HL-60 (cell line): Measurements from ENCODE around the gene MRPS31.
"Not testable (repeated sequence)": the region's sequence is repeated elsewhere in the genome, so short reads cannot be mapped to it uniquely, and the experiment has no call there.

Experiments used
- DNase-seq, 2 experiments: peaks; one replicate each; pipeline ENCODE4 v3.0.0-alpha.2; 2010 to 2020; ENCODE audit warnings: low read depth in 1 of 2, low spot score in 1 of 2
- H3K27ac ChIP-seq: fragments of 250-450 bp; sonication (Bioruptor Pico); replicated peaks from 2 replicates; pipeline ENCODE4 v1.5.1; 2020; ENCODE audit warnings: mild to moderate bottlenecking, moderate library complexity
- H3K27me3 ChIP-seq: fragments of 250-450 bp; sonication (Bioruptor Pico); 2 replicates; pipeline ENCODE4 v1.5.1; 2021; ENCODE audit warnings: mild to moderate bottlenecking, moderate library complexity; ENCODE audit not compliant: insufficient read depth, poor library complexity, severe bottlenecking
- H3K4me3 ChIP-seq: replicated peaks from 2 replicates; pipeline ENCODE4 v1.5.1; 2011; ENCODE audit warnings: mild to moderate bottlenecking, control low read depth, low read length; ENCODE audit not compliant: insufficient read depth
- CTCF ChIP-seq: IDR thresholded peaks from one replicate; pipeline ENCODE4 v1.5.1; 2011; ENCODE audit warnings: low read length, control low read depth, inconsistent platforms; ENCODE audit not compliant: insufficient read depth
- GABPA ChIP-seq: IDR thresholded peaks from 2 replicates; pipeline ENCODE4 v1.6.1; 2012; ENCODE audit warnings: low read depth
- POLR2AphosphoS5 ChIP-seq: IDR thresholded peaks from 2 replicates; pipeline ENCODE4 v1.6.1; 2012; ENCODE audit warnings: low read depth
- SPI1 ChIP-seq: IDR thresholded peaks from 2 replicates; pipeline ENCODE4 v1.6.1; 2012; ENCODE audit warnings: low read depth, mild to moderate bottlenecking, borderline replicate concordance
- TF ChIP-seq, protein P1 (sequence below): IDR thresholded peaks from 2 replicates; pipeline ENCODE4 v1.6.1; 2012; ENCODE audit warnings: low read depth; ENCODE audit not compliant: insufficient replicate concordance

Gene MRPS31

DNA sequence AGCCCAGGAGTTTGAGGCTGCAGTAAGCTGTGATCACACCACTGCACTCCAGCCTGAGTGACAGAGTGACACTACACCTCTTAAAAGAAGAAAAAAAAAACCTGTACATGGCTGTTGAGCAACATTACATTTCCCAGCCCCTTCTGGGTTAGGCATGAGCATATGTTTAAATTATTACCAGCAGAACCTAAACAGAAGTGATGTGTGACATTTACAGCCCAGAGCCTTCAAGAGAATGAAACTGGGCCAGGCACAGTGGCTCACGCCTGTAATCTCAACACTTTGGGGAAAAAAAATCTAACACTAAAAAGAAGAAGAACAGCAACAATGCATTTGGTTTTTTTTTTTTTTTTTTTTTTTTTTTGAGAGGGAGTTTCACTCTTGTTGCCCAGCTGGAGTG, 38.3 kb downstream of the MRPS31 start:
- no peak overlapping the region for H3K4me3 ChIP-seq
- TF ChIP-seq SPI1 (no peak), POLR2AphosphoS5 (no peak), GABPA (no peak), CTCF (no peak)
- TF ChIP-seq, protein P1, sequence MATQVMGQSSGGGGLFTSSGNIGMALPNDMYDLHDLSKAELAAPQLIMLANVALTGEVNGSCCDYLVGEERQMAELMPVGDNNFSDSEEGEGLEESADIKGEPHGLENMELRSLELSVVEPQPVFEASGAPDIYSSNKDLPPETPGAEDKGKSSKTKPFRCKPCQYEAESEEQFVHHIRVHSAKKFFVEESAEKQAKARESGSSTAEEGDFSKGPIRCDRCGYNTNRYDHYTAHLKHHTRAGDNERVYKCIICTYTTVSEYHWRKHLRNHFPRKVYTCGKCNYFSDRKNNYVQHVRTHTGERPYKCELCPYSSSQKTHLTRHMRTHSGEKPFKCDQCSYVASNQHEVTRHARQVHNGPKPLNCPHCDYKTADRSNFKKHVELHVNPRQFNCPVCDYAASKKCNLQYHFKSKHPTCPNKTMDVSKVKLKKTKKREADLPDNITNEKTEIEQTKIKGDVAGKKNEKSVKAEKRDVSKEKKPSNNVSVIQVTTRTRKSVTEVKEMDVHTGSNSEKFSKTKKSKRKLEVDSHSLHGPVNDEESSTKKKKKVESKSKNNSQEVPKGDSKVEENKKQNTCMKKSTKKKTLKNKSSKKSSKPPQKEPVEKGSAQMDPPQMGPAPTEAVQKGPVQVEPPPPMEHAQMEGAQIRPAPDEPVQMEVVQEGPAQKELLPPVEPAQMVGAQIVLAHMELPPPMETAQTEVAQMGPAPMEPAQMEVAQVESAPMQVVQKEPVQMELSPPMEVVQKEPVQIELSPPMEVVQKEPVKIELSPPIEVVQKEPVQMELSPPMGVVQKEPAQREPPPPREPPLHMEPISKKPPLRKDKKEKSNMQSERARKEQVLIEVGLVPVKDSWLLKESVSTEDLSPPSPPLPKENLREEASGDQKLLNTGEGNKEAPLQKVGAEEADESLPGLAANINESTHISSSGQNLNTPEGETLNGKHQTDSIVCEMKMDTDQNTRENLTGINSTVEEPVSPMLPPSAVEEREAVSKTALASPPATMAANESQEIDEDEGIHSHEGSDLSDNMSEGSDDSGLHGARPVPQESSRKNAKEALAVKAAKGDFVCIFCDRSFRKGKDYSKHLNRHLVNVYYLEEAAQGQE, result no peak
- H3K27ac ChIP-seq, result no peak overlapping the region
- no peaks in the 10 kb centered on the region for H3K27me3 ChIP-seq
- DNase-seq, result no peak

DNA sequence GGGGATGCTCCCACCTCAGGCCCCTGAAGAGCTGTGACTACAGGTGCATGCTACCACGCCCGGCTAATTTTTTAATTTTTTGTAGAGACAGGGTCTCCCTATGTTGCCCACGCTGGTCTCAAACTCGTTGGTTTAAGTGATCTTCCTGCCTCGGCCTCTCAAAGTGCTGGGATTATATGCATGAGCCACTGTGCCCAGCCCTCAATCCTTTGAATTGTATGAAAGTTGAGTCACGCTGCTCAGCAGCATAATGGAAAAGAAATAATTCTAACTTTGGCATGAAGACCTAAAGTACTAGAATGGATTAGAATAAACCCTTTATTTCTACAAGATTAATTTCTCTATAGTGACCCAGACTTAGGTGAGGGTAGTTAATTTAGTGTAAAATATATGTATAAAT, 42.4 kb downstream of the MRPS31 start:
- TF ChIP-seq SPI1, result no peak
- TF ChIP-seq, protein P1, result no peak
- TF ChIP-seq GABPA, result no peak
- no peak for TF ChIP-seq CTCF
- Histone ChIP-seq H3K27ac (no peak overlapping the region), H3K4me3 (no peak overlapping the region), H3K27me3 (no peaks in the 10 kb centered on the region)
- DNase-seq, result no peak

GRCh38 chr13:40714433-40714832, 56.6 kb downstream of the MRPS31 start:
- not testable (repeated sequence) for H3K4me3 ChIP-seq, H3K27ac ChIP-seq, DNase-seq, H3K27me3 ChIP-seq

GRCh38 chr13:40706439-40706838, 64.6 kb downstream of the MRPS31 start:
- Histone ChIP-seq H3K27ac (no peak overlapping the region), H3K4me3 (no peak overlapping the region), H3K27me3 (no peaks in the 10 kb centered on the region)
- no peak for DNase-seq
- no peak for TF ChIP-seq POLR2AphosphoS5
- no peak for TF ChIP-seq CTCF
- no peak for TF ChIP-seq GABPA
- no peak for TF ChIP-seq SPI1
- TF ChIP-seq, protein P1, result no peak
